DMS53 (cell line): ENCODE results near the gene SPON1.
"Not testable (repeated sequence)": the region's sequence is repeated elsewhere in the genome, so short reads cannot be mapped to it uniquely, and the experiment has no call there.

Experiments
- DNase-seq: peaks from one replicate; lab custom pipeline; 2025; lab: John Stamatoyannopoulos, UW

SPON1 gene

DNA sequence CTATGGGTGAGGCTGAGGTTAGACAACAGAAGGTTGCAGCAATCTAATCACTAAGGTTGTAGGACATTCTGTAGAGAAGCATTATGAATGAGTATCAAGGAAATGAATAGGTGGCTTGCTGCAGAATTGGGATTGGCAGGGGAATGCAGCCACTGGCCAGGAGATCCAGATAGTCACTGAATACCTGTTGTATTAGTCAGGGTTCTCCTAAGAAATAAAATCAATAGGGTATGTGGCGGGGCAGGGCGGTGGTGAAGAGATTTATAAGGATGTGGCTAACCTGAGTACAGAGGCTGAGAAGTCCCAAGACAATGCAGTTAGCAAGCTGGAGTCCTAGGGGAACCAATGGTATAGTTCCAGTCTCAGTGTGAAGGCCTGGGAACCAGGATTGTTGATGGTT is 163.0 kb downstream of the SPON1 start:
- DNase-seq = no peak

- DNase-seq = no peak
Observed at GRCh38 chr11:14127679-14128078, 165.2 kb downstream of the SPON1 start.

DNA sequence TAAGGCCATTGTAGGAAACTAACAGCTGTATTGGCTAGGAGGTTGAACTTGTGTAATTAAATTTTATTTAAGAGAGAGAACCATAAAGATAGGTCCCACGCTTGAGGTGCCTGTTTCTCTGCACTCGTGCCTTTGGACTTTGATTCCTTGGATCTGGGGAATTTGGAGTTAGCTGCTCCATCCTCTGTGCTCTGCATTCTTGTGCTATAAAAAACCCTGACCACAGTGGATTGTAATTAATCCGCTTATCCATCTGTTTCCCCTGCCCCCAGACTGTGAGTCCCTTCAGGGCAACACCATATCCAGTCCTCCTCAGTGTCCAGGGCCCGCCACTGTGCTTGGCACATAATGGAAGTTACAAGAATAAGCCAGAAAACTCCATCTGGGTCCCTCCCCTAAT is 169.8 kb downstream of the SPON1 start:
- DNase-seq = no peak

GRCh38 chr11:14133381-14133780 is 170.9 kb downstream of the SPON1 start:
- DNase-seq = no peak

- no peak for DNase-seq
Observed at GRCh38 chr11:14136561-14136960, 174.0 kb downstream of the SPON1 start.

DNA sequence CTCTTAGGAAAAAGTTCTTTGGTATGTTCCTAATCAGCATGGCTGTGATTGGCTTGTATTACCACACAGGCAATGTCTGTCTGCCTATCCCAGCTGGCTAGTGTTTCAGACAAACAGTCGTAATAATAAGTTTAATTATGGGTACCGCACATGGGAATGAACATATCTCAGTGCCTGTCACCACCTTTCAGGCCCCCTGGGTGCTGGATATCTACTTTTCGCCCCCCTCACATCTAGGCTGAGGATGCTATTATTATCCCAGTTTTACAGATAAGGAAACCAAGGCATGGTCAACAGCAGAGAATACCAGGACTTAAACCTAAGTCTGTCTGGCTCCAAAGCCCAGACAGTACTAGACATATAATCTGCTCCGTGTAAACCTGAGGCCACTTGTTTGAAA is 174.8 kb downstream of the SPON1 start:
- no peak for DNase-seq

GRCh38 chr11:14140991-14141390 is 178.5 kb downstream of the SPON1 start:
- no peak for DNase-seq

DNA sequence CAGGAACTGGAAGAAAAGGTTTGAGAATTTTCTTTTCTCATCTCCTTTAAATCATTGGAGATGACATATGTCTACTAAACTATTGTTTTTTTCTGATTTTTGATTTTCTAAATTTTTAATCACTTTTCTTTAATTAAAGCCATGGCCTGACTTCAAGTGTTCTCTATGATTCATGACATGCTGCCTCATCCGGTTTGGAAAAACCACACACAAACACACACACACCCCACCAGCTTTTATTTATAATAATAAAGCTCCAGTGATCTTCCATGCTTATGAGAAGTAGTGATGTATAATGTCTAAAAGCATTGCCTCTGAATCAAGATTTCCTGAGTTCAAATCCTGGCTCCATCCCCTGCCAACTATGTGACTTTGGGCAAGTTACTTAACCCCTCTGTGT is 179.2 kb downstream of the SPON1 start:
- no peak for DNase-seq

GRCh38 chr11:14144934-14145333 is 182.4 kb downstream of the SPON1 start:
- peak; percentile 33 for DNase-seq

GRCh38 chr11:14148653-14149273 is 186.2 kb downstream of the SPON1 start:
- peak; percentile 77 for DNase-seq

DNA sequence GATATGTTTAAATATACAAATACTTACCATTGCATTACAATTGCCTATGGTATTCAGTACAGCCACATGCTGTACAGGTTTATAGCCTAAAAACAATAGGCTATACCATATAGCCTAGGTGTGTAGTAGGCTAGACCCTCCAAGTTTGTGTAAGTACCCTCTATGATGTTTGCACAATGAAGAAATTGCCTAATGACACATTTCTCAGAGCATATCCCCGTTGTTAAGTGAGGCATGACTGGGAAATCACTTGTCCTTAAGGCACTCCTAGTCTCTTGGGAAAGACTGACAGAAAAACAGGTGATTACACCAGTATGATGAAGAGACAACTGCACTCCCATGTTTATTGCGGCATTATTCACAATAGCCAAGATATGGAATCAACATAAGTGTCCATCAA is 187.2 kb downstream of the SPON1 start:
- DNase-seq = no peak

GRCh38 chr11:14150878-14151277 is 188.4 kb downstream of the SPON1 start:
- DNase-seq = no peak

DNA sequence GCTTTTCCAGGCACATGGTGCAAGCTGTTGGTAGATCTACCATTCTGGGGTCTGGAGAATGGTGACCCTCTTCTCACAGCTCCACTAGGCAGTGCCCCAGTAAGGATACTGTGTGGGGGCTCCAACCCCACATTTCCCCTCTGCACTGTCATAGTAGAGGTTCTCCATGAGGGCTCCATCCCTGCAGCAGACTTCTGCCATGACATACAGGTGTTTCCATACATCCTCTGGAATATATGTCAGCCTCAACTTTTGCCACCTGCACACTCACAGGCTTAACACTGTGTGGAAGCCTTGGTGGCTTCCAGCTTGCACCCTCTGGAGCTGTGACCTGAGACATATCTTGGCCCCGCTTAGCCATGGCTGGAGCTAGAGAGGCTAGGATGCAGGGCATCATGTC is 191.6 kb downstream of the SPON1 start:
- DNase-seq = peak; percentile 15

- DNase-seq = no peak
Observed at GRCh38 chr11:14158393-14158792, 195.9 kb downstream of the SPON1 start.

DNA sequence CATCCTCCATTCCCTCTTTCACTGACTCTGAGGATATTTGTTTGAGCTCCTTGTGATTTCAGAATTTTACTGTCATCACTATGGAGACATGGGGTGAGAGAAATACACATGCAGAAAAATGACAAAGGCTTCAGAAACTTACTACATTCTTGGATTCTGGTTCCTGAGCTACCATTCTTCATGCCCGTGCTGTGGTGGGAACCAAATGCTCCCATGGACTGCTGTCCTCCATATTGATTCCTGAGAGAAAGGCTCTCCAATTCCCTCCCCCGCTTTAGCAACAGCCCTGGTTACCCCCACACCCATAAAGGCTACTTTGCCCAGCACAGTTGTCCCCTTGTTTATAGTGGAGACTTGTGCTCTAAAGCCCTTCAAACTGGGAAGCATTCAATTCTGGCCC is 201.1 kb downstream of the SPON1 start:
- DNase-seq = no peak

DNA sequence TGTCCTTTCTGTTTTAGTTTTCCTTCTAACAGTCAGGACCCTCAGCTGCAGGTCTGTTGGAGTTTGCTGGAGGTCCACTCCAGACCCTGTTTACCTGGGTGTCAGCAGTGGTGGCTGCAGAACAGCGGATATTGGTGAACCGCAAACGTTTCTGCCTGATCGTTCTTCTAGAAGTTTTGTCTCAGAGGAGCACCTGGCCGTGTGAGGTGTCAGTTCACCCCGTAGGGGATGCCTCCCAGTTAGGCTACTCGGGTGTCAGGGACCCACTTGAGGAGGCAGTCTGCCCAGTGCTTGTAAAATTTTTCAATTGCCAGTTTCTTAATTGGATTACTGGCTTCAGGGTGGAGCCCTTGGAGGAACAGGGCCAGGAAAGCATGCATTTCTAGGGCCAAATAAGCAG is 211.2 kb downstream of the SPON1 start:
- not testable (repeated sequence) for DNase-seq

GRCh38 chr11:14179116-14179820 is 216.7 kb downstream of the SPON1 start:
- DNase-seq = no peak

- no peak for DNase-seq
Observed at GRCh38 chr11:14181121-14181520, 218.6 kb downstream of the SPON1 start.

GRCh38 chr11:14182833-14183364 is 220.4 kb downstream of the SPON1 start:
- no peak for DNase-seq

- DNase-seq = no peak
Observed at GRCh38 chr11:14184028-14184940, 221.8 kb downstream of the SPON1 start.

DNA sequence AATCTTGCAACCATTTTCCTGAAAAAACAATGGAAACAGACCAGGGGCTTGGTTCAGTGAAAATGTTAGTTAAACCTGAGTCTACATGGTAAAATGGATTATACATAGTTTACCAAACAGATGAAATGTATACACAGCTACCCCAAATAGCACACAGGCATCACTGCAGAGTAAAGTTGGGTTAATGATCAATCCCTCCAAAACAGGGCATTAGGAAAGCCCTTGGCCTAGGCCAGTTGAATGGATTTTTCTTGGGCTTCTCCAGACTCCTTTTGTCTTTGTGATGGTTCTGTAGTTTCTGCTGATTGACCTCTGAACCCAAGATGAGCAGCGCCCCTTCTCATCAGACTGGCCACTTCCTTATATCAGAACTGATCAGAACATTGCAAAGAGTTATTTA is 222.9 kb downstream of the SPON1 start:
- DNase-seq = no peak

DNA sequence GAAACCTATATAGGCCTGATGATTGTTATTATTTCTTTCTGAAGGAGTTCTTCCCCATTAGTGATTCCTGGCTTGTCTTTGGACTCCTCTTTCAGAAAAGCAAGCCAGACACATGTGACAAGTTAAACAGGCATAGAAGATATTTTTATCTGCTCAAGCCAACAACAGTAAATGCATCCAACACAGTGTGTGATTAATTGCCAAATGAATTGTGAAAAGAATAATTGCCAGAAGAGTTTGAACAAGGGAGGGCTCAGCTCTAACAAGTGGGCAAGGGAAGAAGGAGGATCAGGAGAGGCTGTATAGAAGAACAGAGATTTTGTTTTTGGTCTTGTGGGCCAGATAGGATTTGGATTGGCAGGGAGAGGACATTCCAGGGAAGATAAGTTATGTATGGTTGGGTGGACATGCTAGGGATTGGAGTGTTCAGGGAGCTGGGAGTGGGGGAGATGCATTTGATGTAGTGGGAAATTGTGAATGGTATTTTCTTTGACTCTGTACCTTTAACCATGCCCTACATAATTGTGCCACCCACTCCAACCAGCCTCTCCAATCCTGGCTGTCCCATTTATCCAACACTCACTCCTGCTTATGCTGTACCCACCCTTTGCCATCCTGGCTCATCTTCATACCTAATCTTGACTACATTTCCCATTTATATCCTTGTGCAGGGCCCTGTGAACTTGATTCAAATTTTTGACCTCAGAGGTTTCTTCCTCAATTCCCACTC is 223.7 kb downstream of the SPON1 start:
- DNase-seq = no peak
